GM18517 (cell line): Measurements from ENCODE around the gene BEAN1.
"Not testable (repeated sequence)": the region's sequence is repeated elsewhere in the genome, so short reads cannot be mapped to it uniquely, and the experiment has no call there.

Experiments
- ATAC-seq: cut with Tn5 transposase; IDR thresholded peaks from one replicate; pipeline ENCODE4 v1.9.1; 2021; ENCODE audit warnings: mild to moderate bottlenecking, moderate library complexity; ENCODE audit not compliant: unreplicated experiment

BEAN1 gene

GRCh38 chr16:66466636-66467035 lies 39.5 kb downstream of the BEAN1 start:
- not testable (repeated sequence) for ATAC-seq

DNA sequence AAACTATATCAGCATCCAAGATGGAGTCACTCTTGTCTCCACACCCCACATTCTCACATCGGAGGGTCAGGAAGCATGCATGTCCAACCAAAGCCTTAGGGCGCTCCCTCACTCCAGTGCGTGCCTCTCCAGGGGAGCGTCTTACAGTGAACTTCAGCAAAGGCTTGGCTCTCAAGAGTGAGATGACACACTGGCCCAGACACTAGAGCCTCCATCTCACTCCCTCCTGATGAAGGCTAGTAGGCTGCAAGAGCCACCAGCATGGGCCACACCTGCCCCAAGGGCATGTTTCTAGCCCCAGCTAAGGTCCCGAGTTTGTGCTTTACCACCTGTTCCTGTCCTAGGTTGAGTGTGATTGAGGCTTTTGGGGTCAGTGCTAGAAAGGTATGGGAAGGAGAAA lies 40.5 kb downstream of the BEAN1 start:
- no peak for ATAC-seq

DNA sequence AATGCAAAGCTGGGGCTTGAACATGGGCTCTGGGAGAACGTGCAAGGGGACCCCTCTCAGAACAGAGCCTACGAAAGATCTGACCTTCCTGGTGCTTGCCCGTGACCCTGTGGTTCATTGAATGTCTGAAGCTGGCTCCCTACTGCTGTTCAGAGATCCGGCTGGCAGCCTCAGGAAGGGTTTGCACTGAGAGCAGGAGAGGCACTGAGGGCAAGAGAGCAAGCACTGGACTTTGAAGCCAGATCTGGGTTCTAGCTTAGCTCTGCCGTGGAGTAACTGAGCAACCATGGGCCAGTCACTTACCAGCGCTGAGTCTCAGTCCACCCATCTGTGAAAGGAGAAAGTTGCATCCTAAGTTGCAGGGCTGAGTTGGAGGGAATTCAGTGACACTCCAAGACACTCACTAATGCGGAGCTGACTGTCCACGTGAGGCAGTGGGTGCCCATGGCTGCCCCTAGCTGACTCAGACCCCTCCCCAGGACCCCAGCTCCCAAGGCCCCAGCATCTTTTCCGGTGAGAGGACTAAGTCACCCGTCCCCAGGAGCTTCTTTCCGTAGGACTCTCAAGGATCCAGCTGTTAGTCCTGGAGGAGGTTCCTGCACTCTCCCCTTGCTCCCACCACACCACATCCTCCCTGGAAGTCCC lies 41.3 kb downstream of the BEAN1 start:
- ATAC-seq: no peak

GRCh38 chr16:66469291-66469946 lies 42.3 kb downstream of the BEAN1 start:
- ATAC-seq: no peak

GRCh38 chr16:66469947-66470546 lies 43.0 kb downstream of the BEAN1 start:
- ATAC-seq: no peak

DNA sequence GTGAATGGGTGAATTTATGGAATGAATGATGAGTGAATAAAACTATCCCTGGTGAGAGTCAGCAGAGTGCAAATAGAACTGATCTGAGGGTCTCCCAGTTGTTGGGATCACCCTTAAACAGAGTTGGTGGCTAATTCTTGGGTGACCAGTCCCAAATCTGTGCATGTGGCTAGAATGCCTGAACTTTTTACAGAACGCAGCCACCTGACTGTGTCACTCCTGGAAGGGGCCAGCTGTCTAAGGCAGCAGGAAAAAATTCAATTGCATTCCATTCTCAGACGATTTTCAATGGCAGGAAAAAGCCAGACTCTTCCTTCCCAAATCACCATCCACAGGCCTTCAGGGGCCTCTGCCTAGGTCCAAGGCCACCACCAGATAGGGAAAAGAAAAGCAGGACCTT lies 43.5 kb downstream of the BEAN1 start:
- no peak for ATAC-seq

DNA sequence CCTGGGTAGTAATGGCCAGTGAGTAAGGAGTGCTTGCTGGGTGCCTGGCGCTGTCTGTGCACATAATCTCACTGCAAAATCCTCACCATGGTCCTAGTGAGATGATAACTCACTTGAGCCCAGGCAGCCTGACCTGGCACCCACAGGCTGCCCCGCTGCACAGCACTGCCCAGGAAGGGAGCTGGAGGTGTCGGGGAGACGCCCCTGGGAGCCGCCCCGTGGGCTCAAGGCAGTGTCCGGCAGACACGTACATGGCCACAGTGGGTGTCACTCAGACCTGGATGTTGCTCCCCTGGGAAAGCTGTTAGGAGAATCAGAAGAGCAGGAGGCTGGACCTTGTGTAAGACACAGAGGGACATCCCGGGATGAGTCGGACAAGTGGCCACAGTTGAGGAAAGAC lies 44.2 kb downstream of the BEAN1 start:
- no peak for ATAC-seq

- ATAC-seq: no peak
Measured at GRCh38 chr16:66471716-66472393, 44.8 kb downstream of the BEAN1 start.

GRCh38 chr16:66473051-66473571 lies 46.0 kb downstream of the BEAN1 start:
- no peak for ATAC-seq

DNA sequence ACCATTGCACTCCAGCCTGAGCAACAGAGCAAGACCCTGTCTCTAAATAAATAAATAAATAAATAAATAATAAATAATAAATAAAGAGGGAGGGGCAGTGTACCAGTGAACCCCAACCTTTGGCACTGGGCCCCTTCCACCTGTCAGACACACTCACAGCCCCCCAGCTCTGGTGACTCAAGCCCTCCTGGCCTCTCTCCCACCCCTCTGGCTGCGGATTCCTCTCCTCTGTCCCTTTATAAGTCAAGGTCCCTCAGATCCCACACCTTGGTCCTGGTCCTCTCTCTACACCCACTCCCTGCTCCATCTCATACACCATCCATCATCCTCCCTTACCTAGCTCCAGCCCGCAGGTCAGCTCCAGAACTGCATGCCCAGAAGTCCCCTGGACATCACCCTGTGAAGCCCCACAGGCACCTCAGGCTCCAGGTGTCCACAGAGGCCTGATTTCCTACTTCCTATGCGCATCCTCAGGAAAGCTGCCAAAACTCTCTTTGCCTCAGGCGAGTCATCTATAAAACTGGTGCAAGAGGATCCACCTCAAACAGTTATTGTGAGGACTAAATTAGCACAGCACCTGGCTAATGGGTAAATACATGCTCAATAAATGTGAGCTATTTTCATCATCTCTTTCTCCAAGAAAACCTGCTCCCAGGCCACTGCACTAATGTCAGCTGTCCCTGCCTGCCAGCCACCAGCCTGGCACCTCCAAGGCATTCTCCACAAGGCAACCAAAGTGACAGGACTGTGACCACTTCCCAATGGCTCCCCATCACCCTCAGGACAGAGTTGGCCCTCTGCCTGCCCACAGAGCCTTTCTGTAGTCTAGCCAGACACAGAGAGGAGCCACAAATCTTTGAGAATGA lies 46.8 kb downstream of the BEAN1 start:
- no peak for ATAC-seq

DNA sequence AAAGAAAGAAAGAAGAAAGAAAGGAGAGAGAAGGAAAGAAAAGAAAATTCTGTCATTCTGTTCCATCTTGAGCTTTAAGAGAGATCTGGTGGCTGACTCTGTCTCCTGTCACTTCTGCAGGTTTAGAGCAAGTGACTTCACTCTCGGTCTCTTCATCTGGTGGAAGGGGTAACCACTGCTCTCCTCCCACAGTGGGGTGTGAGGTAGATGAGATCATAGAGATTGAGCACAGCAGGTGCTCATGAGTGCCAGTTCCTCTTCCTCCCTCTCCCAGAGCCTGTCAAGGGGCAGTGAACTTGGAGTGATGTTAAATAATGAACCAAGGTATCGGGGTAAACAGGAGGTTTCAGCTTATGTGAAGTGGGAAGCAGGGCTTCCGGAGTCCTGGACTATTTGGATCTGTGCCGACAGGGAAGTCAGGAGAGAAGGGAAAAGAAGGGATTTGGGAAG lies 47.7 kb downstream of the BEAN1 start:
- peak; percentile 90 for ATAC-seq

DNA sequence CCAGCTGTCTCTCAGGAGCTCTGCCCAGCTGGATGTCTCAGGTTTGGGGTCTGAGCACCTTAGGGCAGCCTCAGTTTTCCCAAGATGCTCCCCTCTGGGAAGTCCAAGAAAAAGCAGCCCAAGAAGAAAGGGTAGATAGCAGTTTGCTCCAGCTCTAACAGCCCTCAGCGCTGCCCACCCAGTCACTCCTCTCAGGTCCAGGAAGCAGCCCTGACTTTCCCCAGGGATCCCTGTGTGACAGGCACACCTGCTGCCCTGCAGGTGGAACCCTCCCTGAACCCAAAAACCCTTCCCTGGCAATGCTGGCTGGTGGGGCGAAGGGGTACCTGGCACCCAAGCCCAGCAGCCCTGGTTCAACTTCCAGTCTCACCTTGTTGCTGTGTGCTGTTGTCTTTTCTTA lies 48.1 kb downstream of the BEAN1 start:
- ATAC-seq: no peak

DNA sequence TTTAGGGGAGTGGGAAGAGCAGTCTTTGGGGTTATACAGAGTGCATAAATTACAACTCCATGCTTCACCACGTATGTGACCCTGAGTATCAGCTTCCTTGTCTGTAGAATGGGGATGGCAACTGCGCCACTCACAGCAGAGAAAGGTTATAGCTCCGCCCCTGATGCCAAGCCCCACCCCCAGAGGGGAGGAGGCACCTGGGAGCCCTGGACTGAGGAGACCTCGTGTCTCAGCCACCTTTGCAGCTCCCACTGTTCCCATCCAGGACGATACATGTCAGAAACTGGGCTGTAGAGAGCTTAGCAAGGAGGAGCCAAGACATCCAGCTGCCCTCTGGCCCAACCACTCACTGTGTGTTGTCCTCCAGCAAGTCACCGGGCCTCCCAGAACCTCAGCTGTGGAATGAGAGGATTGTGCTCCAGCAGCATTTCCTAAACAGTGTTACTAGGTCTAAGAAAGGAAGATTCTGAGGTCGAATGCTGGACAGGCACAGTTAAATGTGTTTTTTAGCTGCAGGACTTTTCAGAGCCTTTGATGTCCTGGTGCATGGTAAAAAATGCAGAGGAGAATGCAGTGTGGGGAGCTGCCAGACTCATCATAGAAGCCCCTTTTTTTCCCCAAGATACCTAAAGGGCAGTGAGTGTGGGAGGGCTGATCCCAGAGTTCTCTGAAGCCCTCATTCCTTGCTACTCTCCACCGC lies 49.4 kb downstream of the BEAN1 start:
- ATAC-seq: no peak

GRCh38 chr16:66477028-66477515 lies 50.0 kb downstream of the BEAN1 start:
- ATAC-seq: no peak

DNA sequence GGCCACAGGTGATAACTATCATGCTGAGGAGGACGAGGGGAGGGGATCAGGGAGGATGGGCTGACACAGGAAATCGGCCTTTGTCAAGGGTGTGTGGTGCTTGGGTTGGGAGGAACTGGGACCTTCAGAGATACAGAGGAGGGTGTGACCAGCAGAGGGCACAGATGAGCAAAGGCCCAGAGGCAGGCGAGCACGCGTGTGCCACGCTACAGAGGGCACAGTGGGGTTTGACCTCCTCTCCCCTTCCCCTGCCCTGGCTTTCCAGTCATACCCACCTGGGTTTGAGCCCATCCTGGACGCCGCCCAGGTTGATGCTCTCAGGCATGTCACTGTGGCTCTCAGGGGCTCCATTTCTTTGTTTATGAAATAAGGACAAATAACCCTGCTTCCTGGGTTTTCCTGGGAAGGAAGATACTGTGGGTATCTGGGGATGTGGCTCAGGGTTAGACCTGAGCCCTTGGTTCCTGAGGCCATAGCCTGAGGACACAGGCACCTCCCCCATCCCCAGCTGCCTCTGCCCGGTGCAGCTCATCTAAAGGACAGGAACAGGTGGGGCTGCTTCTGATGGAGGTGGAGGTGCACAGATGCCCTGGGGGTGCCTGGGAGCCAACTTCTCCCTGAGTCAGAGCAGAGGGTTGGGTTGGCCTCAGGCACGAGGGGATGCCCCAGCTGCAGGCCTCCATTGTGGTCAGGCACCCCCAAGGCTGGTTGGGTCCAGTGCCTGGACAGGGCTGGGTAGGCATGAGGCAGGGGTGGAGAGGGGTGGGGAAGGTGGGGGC lies 51.8 kb downstream of the BEAN1 start:
- peak; percentile 74 for ATAC-seq

DNA sequence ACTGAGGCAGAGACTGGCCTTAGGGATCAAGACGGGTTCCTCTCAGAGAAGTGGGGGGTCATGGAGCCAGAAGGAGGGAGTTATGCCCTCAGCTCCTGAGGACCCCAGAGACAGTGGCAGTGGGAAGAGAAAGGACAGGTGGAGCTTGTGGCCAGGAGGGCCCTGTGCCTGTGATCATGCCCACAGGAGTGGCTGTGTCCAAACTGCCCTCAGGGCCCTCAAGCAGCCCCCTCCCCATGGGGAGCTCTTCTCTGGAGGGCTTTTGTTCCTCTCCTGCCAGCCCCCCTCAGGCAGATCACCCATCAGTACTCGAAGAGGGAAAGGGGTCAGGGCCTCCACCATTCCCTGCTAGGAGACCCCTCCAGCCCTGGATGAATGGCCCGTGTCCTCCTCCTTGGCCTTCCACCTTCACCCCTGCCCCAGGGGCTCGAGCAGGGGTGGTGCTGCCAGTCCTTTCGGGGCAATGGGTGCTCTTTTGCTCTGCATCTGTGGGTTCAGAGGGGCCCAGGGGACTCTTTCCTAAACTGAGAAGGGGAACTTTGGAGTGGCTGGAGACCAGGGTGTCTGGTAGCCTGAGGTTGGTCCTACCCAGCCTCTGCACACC lies 52.7 kb downstream of the BEAN1 start:
- ATAC-seq: no peak

GRCh38 chr16:66480265-66481080 lies 53.4 kb downstream of the BEAN1 start:
- no peak for ATAC-seq
